ENCODE measurements around the gene FBLN7.

Gene FBLN7

GRCh38 chr2:112159454-112159921 is 21.3 kb downstream of the FBLN7 start:
- no peak for DNase-seq

- no peak for DNase-seq
These were observed 22.4 kb downstream of the FBLN7 start for GRCh38 chr2:112160283-112161250.

GRCh38 chr2:112161431-112162145 is 23.4 kb downstream of the FBLN7 start:
- peak; percentile 73 for DNase-seq

- no peak for DNase-seq
These were observed 24.2 kb downstream of the FBLN7 start for GRCh38 chr2:112162341-112162740.

- no peak for DNase-seq
These were observed 24.8 kb downstream of the FBLN7 start for GRCh38 chr2:112162956-112163355.

- DNase-seq = no peak
These were observed 25.4 kb downstream of the FBLN7 start for GRCh38 chr2:112163541-112163981.

- DNase-seq = no peak
These were observed 26.7 kb downstream of the FBLN7 start for GRCh38 chr2:112164876-112165275.

- no peak for DNase-seq
These were observed 27.1 kb downstream of the FBLN7 start for GRCh38 chr2:112165296-112165695.

GRCh38 chr2:112166806-112167499 is 28.8 kb downstream of the FBLN7 start:
- DNase-seq = no peak

- no peak for DNase-seq
These were observed 30.4 kb downstream of the FBLN7 start for GRCh38 chr2:112168422-112169124.

GRCh38 chr2:112170495-112170894 is 32.3 kb downstream of the FBLN7 start:
- DNase-seq = no peak

GRCh38 chr2:112173646-112174319 is 35.6 kb downstream of the FBLN7 start:
- no peak for DNase-seq

- DNase-seq = no peak
These were observed 36.2 kb downstream of the FBLN7 start for GRCh38 chr2:112174383-112174782.

- no peak for DNase-seq
These were observed 37.1 kb downstream of the FBLN7 start for GRCh38 chr2:112175333-112175732.

- no peak for DNase-seq
These were observed 37.9 kb downstream of the FBLN7 start for GRCh38 chr2:112175958-112176573.

- DNase-seq = no peak
These were observed 43.5 kb downstream of the FBLN7 start for GRCh38 chr2:112181571-112182290.

GRCh38 chr2:112182581-112183034 is 44.4 kb downstream of the FBLN7 start:
- DNase-seq = peak; percentile 85

- DNase-seq = peak; percentile 11
These were observed 45.3 kb downstream of the FBLN7 start for GRCh38 chr2:112183327-112184025.

- no peak for DNase-seq
These were observed 45.9 kb downstream of the FBLN7 start for GRCh38 chr2:112184121-112184520.

GRCh38 chr2:112185131-112185530 is 46.9 kb downstream of the FBLN7 start:
- no peak for DNase-seq
